IPS-20b (cell line): ENCODE results near the gene RBMXL3.
"Not testable (repeated sequence)": the region's sequence is repeated elsewhere in the genome, so short reads cannot be mapped to it uniquely, and the experiment has no call there.

Experiments
- H3K27ac ChIP-seq: one replicate; pipeline ENCODE4 v1.5.1; 2013; ENCODE audit warnings: low read length
- H3K27me3 ChIP-seq: 2 replicates; pipeline ENCODE4 v1.6.1; 2013; ENCODE audit warnings: mild to moderate bottlenecking, low read length, inconsistent platforms; ENCODE audit not compliant: insufficient read depth
- H3K36me3 ChIP-seq: 2 replicates; pipeline ENCODE4 v1.6.1; 2013; ENCODE audit warnings: low read depth, mild to moderate bottlenecking, inconsistent platforms, low read length, moderate library complexity; ENCODE audit not compliant: insufficient read depth
- H3K4me1 ChIP-seq: 2 replicates; pipeline ENCODE4 v1.6.1; 2013; ENCODE audit warnings: mild to moderate bottlenecking, control low read depth, inconsistent platforms, low read length, moderate library complexity; ENCODE audit not compliant: insufficient read depth
- H3K4me3 ChIP-seq: 2 replicates; pipeline ENCODE4 v1.5.1; 2013; ENCODE audit warnings: mild to moderate bottlenecking, low read length, inconsistent platforms
- H3K9ac ChIP-seq: 2 replicates; pipeline ENCODE4 v1.6.1; 2013; ENCODE audit warnings: low read depth, mild to moderate bottlenecking, inconsistent platforms, low read length, moderate library complexity
- H3K9me3 ChIP-seq: 2 replicates; pipeline ENCODE4 v1.6.1; 2013; ENCODE audit warnings: mild to moderate bottlenecking, low read depth, low read length, inconsistent platforms; ENCODE audit not compliant: insufficient read depth

Gene RBMXL3

DNA sequence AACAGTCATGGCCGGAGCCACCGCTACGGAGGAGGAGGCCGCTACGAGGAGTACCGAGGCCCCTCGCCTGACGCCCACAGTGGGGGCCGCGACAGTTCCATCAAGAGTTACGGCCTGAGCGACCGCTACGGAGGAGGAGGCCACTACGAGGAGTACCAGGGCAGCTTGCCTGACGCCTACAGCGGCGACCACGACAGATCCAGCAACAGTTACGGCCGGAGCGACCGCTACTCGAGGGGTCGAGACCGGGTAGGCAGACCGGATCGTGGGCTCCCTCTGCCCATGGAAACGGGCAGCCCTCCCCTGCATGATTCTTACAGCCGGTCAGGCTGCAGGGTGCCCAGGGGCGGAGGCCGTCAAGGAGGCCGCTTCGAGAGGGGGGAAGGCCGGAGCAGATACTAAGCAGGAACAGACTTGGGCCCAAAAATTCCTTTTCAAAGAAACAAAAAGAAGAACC is 3.1 kb downstream of the RBMXL3 start:
- H3K4me1 ChIP-seq, result no peaks in the 10 kb centered on the region
- H3K9me3 ChIP-seq, result no peaks in the 10 kb centered on the region
- H3K27ac ChIP-seq, result no peak overlapping the region
- no peaks in the 10 kb centered on the region for H3K36me3 ChIP-seq
- H3K4me3 ChIP-seq, result no peak overlapping the region
- H3K27me3 ChIP-seq, result no peaks in the 10 kb centered on the region
- H3K9ac ChIP-seq, result no peak overlapping the region

GRCh38 chrX:115204040-115204439 is 14.8 kb downstream of the RBMXL3 start:
- Histone ChIP-seq H3K27ac (no peak overlapping the region), H3K27me3 (no peaks in the 10 kb centered on the region), H3K36me3 (no peaks in the 10 kb centered on the region), H3K4me3 (no peak overlapping the region), H3K9me3 (peaks cover 15% of the 10 kb centered on the region; the same call in 1 of the 2 replicates), H3K9ac (no peak overlapping the region), H3K4me1 (no peaks in the 10 kb centered on the region)

DNA sequence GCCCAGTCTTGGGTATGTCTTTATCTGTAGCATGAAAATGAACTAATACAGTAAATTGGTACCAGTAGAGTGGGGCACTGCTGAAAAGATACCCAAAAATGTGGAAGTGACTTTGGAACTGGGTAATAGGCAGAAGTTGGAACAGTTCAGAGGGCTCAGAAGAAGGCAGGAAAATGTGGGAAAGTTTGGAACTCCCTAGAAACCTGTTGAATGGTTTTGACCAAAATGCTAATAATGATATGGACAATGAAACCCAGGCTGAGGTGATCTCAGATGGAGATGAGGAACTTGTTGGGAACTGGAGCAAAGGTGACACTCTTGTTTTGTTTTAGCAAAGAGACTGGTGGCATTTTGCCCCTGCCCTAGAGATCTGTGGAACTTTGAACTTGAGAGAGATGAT is 20.3 kb downstream of the RBMXL3 start:
- H3K4me3 ChIP-seq, H3K4me1 ChIP-seq, H3K27me3 ChIP-seq: not testable (repeated sequence)

DNA sequence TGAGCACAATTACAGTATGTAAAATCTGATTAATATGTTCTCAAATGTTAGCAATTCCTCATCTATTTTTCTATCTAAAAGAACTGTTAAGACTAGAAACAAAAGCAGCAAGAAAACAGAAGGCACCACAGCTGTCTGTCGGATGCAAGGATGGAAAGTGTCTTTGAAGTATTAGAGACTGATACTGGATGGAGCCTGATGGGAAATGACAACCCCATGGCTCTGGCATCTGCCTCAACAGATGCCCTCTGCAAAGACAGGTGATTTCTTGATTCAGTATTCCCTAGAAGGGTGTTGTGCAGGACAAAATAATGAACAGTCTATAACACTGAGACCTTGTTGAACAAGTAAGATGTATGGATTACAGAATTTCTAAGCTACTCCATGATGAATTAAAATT is 24.9 kb downstream of the RBMXL3 start:
- Histone ChIP-seq H3K4me1 (no peaks in the 10 kb centered on the region), H3K9ac (no peak overlapping the region), H3K27me3 (no peaks in the 10 kb centered on the region), H3K9me3 (no peaks in the 10 kb centered on the region; the same call in 1 of the 2 replicates), H3K27ac (no peak overlapping the region), H3K36me3 (no peaks in the 10 kb centered on the region), H3K4me3 (no peak overlapping the region)

More for the DNA sequence above, 20.3 kb downstream of the RBMXL3 start:
- not testable (repeated sequence) for H3K27ac ChIP-seq, H3K9ac ChIP-seq, H3K9me3 ChIP-seq, H3K36me3 ChIP-seq

DNA sequence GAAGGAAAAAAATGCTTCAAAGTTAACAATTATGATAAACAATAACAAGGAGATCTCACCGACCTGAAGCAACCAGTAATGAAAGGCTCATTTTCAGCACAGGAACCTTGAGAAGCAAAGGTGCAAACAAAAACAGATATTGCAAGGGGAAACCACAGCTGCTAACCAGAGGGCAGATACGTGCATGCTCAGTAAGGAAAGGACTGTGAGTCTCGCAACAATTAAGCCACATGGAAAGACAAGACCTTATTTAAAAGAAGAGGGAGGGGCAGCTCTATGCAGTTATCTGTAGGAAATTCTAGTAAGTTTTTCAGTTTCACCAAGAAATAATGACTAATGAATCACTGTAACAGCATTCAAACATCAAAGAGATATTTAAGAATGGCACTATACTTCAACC is 25.4 kb downstream of the RBMXL3 start:
- Histone ChIP-seq H3K9ac (no peak overlapping the region), H3K4me1 (no peaks in the 10 kb centered on the region), H3K36me3 (no peaks in the 10 kb centered on the region), H3K27ac (no peak overlapping the region), H3K27me3 (no peaks in the 10 kb centered on the region), H3K4me3 (no peak overlapping the region), H3K9me3 (no peaks in the 10 kb centered on the region; the same call in 1 of the 2 replicates)

- H3K27me3 ChIP-seq, H3K9ac ChIP-seq, H3K36me3 ChIP-seq, H3K9me3 ChIP-seq, H3K27ac ChIP-seq, H3K4me1 ChIP-seq, H3K4me3 ChIP-seq: not testable (repeated sequence)
Measured at GRCh38 chrX:115217346-115217745, 28.1 kb downstream of the RBMXL3 start.

DNA sequence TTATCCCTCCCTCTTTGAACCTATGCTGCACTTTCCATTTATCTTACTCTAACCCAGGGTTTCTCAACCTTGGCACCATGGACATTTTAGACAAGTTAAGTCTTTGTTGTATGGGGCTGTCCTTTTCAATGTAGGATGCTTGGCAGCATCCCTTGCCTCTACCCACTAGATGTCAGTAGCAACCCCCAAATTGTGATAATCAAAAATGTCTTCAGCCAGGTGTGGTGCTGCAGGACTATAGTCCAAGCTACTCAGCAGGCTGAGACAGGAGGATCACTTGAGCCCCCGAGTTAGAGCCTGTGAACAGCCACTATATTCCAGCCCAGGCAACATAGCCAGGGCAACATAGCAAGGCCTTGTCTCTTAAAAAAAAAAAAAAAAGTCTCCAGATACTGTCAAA is 37.7 kb downstream of the RBMXL3 start:
- Histone ChIP-seq H3K9ac (no peak overlapping the region), H3K4me1 (peaks cover 8% of the 10 kb centered on the region; the same call in 1 of the 2 replicates), H3K27me3 (no peaks in the 10 kb centered on the region), H3K4me3 (no peak overlapping the region), H3K36me3 (no peaks in the 10 kb centered on the region), H3K9me3 (no peaks in the 10 kb centered on the region), H3K27ac (no peak overlapping the region)

- Histone ChIP-seq H3K4me3 (no peak overlapping the region), H3K4me1 (peaks cover 8% of the 10 kb centered on the region; the same call in 1 of the 2 replicates), H3K9ac (no peak overlapping the region), H3K27me3 (no peaks in the 10 kb centered on the region), H3K36me3 (no peaks in the 10 kb centered on the region), H3K9me3 (no peaks in the 10 kb centered on the region), H3K27ac (no peak overlapping the region)
Measured at GRCh38 chrX:115229337-115230003, 40.3 kb downstream of the RBMXL3 start.

- H3K27me3 ChIP-seq, result no peaks in the 10 kb centered on the region
- H3K36me3 ChIP-seq, result no peaks in the 10 kb centered on the region
- H3K27ac ChIP-seq, result no peak overlapping the region
- H3K9me3 ChIP-seq, result no peaks in the 10 kb centered on the region
- H3K4me3 ChIP-seq, result peak overlapping the region; percentile 77
- H3K4me1 ChIP-seq, result peaks cover 8% of the 10 kb centered on the region; the same call in 1 of the 2 replicates
- H3K9ac ChIP-seq, result peak overlapping the region; percentile 51; the same call in 1 of the 2 replicates
Measured at GRCh38 chrX:115232933-115233496, 43.8 kb downstream of the RBMXL3 start.

- Histone ChIP-seq H3K4me1 (peaks cover 8% of the 10 kb centered on the region; the same call in 1 of the 2 replicates), H3K9me3 (no peaks in the 10 kb centered on the region), H3K4me3 (peak within 1 kb of the TSS; percentile 77), H3K27ac (no peak within 1 kb of the TSS), H3K9ac (peak within 1 kb of the TSS; percentile 65; the same call in 1 of the 2 replicates), H3K27me3 (no peaks in the 10 kb centered on the region), H3K36me3 (no peaks in the 10 kb centered on the region)
Measured at GRCh38 chrX:115233497-115234455, 44.6 kb downstream of the RBMXL3 start, which contains the start of gene LRCH2. TSS of gene LRCH2 (minus strand) at chrX:115234096. CDS start at chrX:115234041, 55 bp downstream.

DNA sequence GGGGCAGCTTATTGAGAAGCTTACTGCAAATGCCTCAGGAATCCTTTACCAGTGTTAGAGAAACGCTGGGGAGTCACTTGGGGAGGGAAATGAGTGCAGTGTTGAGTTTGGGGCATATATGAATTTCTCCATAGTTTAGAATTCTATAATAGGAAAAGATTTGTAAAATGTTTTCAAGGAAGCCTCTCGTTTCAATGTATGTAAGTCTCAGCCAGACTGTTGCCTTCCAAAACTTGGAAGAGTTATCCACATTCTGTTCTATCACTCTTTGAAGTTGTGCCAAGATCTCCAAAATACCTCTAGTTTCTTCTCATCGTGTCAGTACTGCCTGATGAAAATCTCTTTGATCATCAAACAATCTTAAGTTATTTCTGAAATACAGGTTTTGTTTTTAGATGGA is 45.3 kb downstream of the RBMXL3 start:
- H3K4me3 ChIP-seq, result peak overlapping the region; percentile 77
- H3K9ac ChIP-seq, result peak overlapping the region; percentile 65; the same call in 1 of the 2 replicates
- H3K4me1 ChIP-seq, result peaks cover 8% of the 10 kb centered on the region; the same call in 1 of the 2 replicates
- H3K27me3 ChIP-seq, result no peaks in the 10 kb centered on the region
- H3K27ac ChIP-seq, result no peak overlapping the region
- H3K36me3 ChIP-seq, result no peaks in the 10 kb centered on the region
- H3K9me3 ChIP-seq, result no peaks in the 10 kb centered on the region
